Stomach smooth muscle (tissue), 2 donors: Measurements from ENCODE around the gene TMEM248.

Experiments
- H3K27ac ChIP-seq: one replicate; pipeline ENCODE4 v1.7.0; 2013; ENCODE audit warnings: mild to moderate bottlenecking, low read length, inconsistent platforms
- H3K27me3 ChIP-seq, 2 donors: one replicate each; pipeline ENCODE4 v1.7.0; 2013; ENCODE audit warnings: low read length in 2 of 2; ENCODE audit not compliant: insufficient read depth in 2 of 2, control insufficient read depth in 1 of 2
- H3K36me3 ChIP-seq, 2 donors: one replicate each; pipeline ENCODE4 v1.7.0; 2013; ENCODE audit warnings: low read length in 2 of 2; ENCODE audit not compliant: control insufficient read depth in 2 of 2, insufficient read depth in 2 of 2
- H3K4me1 ChIP-seq: one replicate; pipeline ENCODE4 v1.7.0; 2013; ENCODE audit warnings: low read length; ENCODE audit not compliant: control insufficient read depth, insufficient read depth
- H3K4me3 ChIP-seq, 2 donors: one replicate each; pipeline ENCODE4 v1.7.0; 2013; ENCODE audit warnings: low read length in 2 of 2
- H3K9ac ChIP-seq, 2 donors: one replicate each; pipeline ENCODE4 v1.7.0; 2013; ENCODE audit warnings: low read length in 2 of 2, mild to moderate bottlenecking in 1 of 2
- H3K9me3 ChIP-seq, 2 donors: one replicate each; pipeline ENCODE4 v1.7.0; 2013; ENCODE audit warnings: low read length in 2 of 2; ENCODE audit not compliant: control insufficient read depth in 2 of 2
- donor health status: healthy.
- donor health status: Pancreatic carcinoma.

Gene TMEM248

DNA sequence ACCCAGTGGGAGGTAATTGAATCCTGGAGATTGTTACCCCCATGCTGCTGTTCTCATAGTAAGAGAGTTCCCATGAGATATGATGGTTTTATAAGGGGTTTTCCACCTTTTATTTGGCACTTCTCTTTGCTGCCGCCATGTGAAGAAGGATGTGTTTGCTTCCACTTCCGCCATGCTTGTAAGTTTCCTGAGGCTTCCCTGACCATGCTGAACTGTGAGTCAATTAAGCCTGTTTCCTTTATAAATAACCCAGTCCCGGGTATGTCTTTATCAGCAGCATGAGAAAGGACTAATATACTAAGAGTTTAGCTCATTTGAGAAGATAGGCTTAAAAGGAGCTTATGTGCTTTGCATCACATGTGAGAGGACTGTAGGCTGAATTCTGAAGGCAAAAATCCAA, 29.3 kb downstream of the TMEM248 start:
- peaks cover 48 to 54% of the 10 kb centered on the region in 2 donors for H3K36me3 ChIP-seq
- no peak overlapping the region for H3K27ac ChIP-seq
- H3K9ac ChIP-seq: no peak overlapping the region
- no peaks in the 10 kb centered on the region for H3K27me3 ChIP-seq
- no peaks in the 10 kb centered on the region for H3K4me1 ChIP-seq
- no peak overlapping the region for H3K4me3 ChIP-seq
- no peaks in the 10 kb centered on the region for H3K9me3 ChIP-seq

DNA sequence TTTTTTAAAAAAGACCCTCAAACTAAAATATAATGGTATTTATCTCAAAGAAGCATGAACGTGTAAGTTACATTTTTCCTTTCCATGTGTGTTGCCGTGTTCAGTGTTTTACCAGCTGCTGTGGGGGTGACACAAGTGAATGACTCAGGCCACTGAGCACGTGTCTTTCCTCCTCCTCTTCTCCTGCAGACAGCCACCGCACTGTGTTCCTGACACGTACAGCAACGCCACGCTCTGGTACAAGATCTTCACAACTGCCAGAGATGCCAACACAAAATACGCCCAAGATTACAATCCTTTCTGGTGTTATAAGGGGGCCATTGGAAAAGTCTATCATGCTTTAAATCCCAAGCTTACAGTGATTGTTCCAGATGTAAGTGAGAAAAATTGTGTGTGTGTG, 29.7 kb downstream of the TMEM248 start:
- no peaks in the 10 kb centered on the region for H3K27me3 ChIP-seq
- peaks cover 50 to 56% of the 10 kb centered on the region in 2 donors for H3K36me3 ChIP-seq
- H3K9me3 ChIP-seq: no peaks in the 10 kb centered on the region
- no peak overlapping the region for H3K9ac ChIP-seq
- no peak overlapping the region for H3K4me3 ChIP-seq
- H3K4me1 ChIP-seq: no peaks in the 10 kb centered on the region
- H3K27ac ChIP-seq: no peak overlapping the region

DNA sequence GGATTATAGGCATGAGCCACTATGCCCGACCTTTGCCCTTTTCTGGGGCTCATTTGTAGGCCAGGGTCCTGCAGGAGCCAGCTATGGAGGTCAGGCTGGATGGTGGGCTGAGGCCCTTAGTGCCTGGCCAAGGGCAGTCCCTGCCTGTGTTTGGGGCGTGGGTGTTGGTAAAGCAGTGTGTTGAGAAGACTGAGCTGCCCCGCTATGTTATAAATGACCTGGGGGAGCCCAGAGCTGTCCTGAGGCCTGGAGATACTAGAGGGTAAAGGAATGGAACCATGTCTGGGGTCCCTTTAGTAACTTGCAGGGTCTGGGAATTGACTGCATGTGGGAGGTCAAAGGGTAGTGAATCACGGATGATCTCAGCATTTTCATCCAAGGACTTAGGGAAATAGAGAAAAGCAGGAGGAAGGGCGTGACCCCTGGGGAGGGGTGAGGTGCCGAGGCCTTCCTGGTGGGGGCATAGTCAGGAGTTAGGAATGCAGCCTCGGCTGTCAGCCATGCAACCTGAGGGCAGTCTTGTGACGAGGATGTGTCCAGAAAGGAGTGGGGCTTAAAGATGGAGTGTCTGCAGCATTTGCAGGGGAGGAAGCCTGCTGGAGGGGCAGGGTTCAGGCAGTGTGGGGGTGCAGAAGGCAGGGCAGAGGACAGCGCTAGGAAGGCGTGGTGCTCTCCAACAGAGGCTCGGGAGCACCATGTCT, 31.5 kb downstream of the TMEM248 start:
- Histone ChIP-seq H3K9ac (no peak overlapping the region), H3K4me3 (no peak overlapping the region), H3K36me3 (peaks cover 58 to 72% of the 10 kb centered on the region in 2 donors), H3K9me3 (no peaks in the 10 kb centered on the region), H3K4me1 (no peaks in the 10 kb centered on the region), H3K27ac (no peak overlapping the region), H3K27me3 (no peaks in the 10 kb centered on the region)

DNA sequence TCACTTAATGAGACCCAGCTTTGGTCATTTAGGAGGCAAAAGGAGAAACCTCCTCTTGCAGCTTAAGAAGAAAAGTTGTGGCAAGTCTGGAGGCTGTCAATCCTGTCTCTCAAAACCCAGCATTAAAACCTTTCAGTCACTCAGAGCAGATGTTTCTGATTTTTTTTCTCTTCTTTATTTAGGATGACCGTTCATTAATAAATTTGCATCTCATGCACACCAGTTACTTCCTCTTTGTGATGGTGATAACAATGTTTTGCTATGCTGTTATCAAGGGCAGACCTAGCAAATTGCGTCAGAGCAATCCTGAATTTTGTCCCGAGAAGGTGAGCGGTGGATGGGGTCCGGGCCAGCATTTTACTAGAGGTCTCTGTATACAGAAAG, 32.0 kb downstream of the TMEM248 start:
- no peaks in the 10 kb centered on the region for H3K27me3 ChIP-seq
- no peaks in the 10 kb centered on the region for H3K9me3 ChIP-seq
- peaks cover 59 to 74% of the 10 kb centered on the region in 2 donors for H3K36me3 ChIP-seq
- no peak overlapping the region for H3K27ac ChIP-seq
- H3K4me1 ChIP-seq: no peaks in the 10 kb centered on the region
- H3K9ac ChIP-seq: no peak overlapping the region
- H3K4me3 ChIP-seq: no peak overlapping the region

DNA sequence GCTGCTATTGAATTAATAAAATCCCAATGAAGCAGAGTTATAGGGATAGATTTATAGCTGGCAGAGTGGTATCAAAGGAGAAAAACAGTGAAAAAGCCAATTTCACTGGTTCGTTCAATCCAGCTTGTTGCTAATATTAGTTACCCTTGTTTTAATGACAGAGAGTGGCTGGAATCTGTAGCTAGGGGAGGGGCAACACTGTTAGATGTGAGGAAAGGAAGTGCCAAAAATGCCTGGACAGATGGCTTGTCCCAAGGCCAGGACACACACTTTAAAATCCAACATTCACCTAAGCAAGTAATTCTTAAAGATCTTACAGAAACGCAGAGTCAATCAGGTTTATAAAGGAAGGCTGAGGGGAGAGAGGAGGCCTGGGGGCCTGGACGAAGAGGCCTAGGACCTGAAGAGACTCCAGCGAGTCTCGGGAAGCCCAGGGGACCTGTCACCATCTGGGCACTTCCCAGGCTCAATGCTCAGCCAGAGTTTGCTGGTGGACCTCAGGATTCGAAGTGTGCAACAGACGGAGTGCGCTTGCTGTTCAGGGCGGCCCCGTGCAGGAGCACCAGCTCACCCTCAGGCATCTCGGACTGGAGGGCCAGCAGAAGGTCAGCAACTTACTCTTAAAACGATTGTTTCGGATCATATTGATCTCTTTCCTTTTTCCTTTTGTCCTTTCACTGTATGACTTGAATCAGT, 36.7 kb downstream of the TMEM248 start:
- Histone ChIP-seq H3K9me3 (no peaks in the 10 kb centered on the region), H3K9ac (no peak overlapping the region), H3K27ac (no peak overlapping the region), H3K4me1 (no peaks in the 10 kb centered on the region), H3K4me3 (no peak overlapping the region), H3K27me3 (no peaks in the 10 kb centered on the region), H3K36me3 (peaks cover 44 to 45% of the 10 kb centered on the region in 2 donors)

- Histone ChIP-seq H3K27ac (no peak overlapping the region), H3K36me3 (peaks cover 39% of the 10 kb centered on the region in 2 donors), H3K9ac (no peak overlapping the region), H3K27me3 (no peaks in the 10 kb centered on the region), H3K4me1 (no peaks in the 10 kb centered on the region), H3K9me3 (no peaks in the 10 kb centered on the region), H3K4me3 (no peak overlapping the region)
Measured at GRCh38 chr7:66958538-66959350, 37.7 kb downstream of the TMEM248 start.

DNA sequence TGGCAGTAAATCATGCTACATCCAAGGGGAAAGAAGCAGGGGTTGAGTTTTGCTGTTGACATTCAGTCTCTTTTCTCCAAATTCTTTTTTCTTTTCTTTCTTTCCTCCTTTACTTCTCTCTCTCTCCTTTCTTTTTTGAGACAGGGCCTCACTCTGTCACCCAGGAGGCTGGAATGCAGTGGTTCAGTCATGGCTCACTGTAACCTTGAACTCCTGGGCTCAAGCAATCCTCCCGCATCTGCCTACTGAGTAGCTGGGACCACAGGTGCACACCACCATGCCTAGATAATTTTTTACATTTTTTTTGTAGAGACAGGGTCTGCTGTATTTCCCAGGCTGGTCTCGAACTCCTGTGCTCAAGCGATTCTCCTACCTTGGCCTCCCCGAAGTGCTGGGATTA, 39.2 kb downstream of the TMEM248 start:
- Histone ChIP-seq H3K36me3 (peaks cover 30 to 31% of the 10 kb centered on the region in 2 donors), H3K4me1 (no peaks in the 10 kb centered on the region), H3K9me3 (no peaks in the 10 kb centered on the region), H3K4me3 (no peak overlapping the region), H3K9ac (no peak overlapping the region), H3K27me3 (no peaks in the 10 kb centered on the region), H3K27ac (no peak overlapping the region)

DNA sequence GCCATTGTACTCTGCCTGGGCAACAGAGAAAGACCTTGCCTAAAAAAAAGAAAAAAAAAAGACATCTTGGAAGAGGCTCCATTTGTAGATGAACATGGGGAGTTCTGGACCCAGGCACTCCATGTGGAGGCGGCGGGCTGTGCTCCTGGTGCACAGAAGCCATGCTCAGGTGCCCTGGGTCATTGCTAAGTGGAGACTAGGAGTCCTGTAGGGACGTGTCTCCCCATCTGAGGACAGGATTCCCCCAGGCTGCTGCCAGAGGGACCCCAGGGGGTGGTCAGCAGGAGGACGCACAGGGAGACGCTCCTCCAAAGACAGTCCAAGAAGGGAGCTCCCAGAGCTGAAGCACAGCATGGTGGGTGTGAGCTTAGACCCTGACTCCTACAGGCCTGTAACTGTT, 40.1 kb downstream of the TMEM248 start:
- Histone ChIP-seq H3K36me3 (peaks cover 21 to 22% of the 10 kb centered on the region in 2 donors), H3K4me3 (no peak overlapping the region), H3K27ac (no peak overlapping the region), H3K4me1 (no peaks in the 10 kb centered on the region), H3K9me3 (no peaks in the 10 kb centered on the region), H3K9ac (no peak overlapping the region), H3K27me3 (no peaks in the 10 kb centered on the region)

DNA sequence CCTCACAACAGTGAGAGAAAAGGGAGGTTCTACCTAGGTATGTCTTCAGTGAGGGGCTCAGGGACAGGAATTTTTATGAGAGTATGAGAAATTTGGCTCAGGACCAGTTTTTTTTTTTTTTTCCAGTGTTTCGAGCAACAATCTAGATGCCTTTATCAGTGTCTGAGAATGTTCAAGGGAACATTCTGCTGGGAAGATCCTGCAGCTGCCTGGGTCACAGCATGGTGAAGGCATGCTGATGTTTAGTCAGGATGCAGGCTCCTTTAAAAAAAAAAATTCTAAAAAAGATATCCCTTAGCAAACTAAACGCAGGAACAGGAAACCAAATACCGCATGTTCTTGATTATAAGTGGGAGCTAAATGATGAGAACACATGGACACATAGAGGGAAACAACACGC, 43.4 kb downstream of the TMEM248 start:
- Histone ChIP-seq H3K4me3 (no peak overlapping the region), H3K36me3 (peaks cover 0 to 3% of the 10 kb centered on the region in 2 donors), H3K27me3 (no peaks in the 10 kb centered on the region), H3K4me1 (no peaks in the 10 kb centered on the region), H3K9me3 (no peaks in the 10 kb centered on the region), H3K9ac (no peak overlapping the region), H3K27ac (no peak overlapping the region)

- Histone ChIP-seq H3K4me1 (no peaks in the 10 kb centered on the region), H3K9ac (no peak overlapping the region), H3K27me3 (no peaks in the 10 kb centered on the region), H3K4me3 (no peak overlapping the region), H3K36me3 (no peaks in the 10 kb centered on the region), H3K27ac (no peak overlapping the region), H3K9me3 (no peaks in the 10 kb centered on the region)
Measured at GRCh38 chr7:66967029-66967428, 46.0 kb downstream of the TMEM248 start.
